Stimulated activated CD8-positive, alpha-beta memory T cell treated with anti-CD3 and anti-CD28 coated beads, Interleukin-7, amount 100 ng/mL, for 4 hours (primary cell): ENCODE measurements around the gene SCMH1.
"Not testable (repeated sequence)": the region's sequence is repeated elsewhere in the genome, so short reads cannot be mapped to it uniquely, and the experiment has no call there.

Source experiments
- DNase-seq, 2 donors: peaks; one replicate each; pipeline ENCODE4 v3.0.0-alpha.2; 2020; ENCODE audit warnings: low read depth in 2 of 2

Gene SCMH1

GRCh38 chr1:41249319-41249718, 7.2 kb upstream of the SCMH1 start:
- DNase-seq: no peak

DNA sequence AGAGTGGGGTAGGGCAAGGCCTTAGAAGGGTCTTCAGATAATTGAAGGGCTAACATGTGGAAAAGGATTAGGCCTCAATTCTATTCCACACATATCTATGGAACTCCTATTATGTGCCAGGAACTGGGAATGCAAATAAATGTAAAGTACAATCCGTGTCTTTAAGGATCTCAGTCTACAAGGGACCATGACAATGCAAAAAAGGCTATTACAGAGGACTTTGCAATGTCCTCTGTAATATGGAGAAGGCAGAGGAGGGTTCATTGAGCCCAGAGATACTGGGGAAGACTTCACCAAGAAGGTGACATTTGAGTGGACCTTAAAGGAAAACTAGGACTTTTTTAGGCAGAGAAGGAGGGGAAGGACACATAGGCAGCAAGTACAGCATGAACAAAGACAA, 4.5 kb upstream of the SCMH1 start:
- no peak for DNase-seq

- no peak for DNase-seq
Measured at GRCh38 chr1:41245659-41246058, 3.6 kb upstream of the SCMH1 start.

DNA sequence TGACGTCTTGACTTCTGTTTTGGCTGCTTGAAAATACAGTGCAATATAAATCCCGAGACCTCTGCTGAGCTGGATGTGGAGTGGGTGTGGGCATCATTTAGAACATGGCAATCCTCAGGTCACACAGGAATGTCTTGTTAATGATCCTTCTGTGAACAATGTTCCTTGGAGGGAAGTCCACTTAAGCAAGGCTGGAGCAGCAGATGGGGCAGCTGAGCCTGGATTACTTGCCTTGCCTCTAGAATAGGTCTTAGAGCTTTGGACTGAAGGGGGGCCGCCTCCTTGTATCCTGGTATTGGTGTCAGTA, 926 bp upstream of the SCMH1 start:
- DNase-seq: no peak

GRCh38 chr1:41242342-41243078, 404 bp upstream of the SCMH1 start:
- no peak for DNase-seq

DNA sequence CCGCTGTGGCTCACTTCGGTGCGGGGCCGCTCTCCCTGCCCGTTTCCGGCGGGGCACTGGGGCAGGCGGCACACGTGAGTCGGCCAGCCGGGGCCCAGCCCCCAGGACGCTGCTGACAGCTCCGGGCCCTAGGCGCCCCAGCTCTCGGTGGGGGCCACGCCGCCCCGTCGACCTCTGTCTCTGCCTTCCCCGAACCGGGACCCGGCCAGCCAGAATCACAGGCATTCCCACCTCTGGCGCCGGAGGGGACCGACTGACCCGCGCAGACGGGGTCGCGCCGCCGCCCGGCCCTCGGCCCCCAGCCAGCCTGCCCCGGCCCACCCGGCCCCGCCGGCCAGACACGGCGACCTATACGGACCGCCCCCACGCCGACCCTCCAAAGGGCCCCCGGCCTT, 755 bp downstream of the SCMH1 start:
- DNase-seq: peak in 1 of 2 donors; percentile 45

- DNase-seq: no peak
Measured at GRCh38 chr1:41240781-41241353, 1.2 kb downstream of the SCMH1 start.

- DNase-seq: no peak
Measured at GRCh38 chr1:41239988-41240610, 2.0 kb downstream of the SCMH1 start.

- no peak for DNase-seq
Measured at GRCh38 chr1:41238311-41238988, 3.7 kb downstream of the SCMH1 start.

DNA sequence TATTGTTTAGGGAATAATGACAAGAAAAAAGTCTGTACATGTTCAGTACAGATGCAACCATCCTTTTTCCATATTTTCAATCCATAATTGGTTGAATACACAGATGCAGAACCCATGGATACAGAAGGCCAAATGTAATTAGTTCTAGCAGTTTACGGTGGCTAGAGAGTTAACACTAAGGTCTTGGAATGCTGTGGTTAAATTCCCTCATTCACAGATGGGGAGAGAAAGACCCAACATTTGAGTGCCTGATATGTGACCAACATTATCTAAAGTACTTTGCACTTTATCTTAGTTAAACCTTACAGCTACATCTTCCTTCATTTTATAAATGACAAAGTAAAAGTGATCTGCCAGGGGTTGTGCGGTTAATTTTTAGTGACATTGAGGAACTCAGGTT, 5.3 kb downstream of the SCMH1 start:
- DNase-seq: no peak

- DNase-seq: no peak
Measured at GRCh38 chr1:41235893-41236292, 6.2 kb downstream of the SCMH1 start.

DNA sequence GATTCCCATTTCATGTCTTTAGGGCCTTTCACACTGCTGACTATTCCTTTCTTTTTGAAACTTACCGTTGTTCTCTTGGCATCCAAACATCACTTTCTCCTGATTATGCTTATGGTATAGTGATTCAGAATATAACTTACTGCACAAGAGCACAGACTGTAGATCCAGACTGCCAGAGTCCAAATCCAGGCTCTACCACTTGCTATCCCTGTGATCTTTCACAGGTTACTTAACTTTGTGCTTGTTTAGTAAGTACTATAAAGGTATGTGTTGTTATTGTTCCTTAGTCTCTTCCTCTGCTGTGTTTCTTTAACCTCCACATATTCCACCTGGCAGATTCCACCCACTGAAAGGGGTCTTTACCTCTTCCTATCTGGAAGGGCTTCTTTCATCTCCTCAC, 8.4 kb downstream of the SCMH1 start:
- DNase-seq: no peak

DNA sequence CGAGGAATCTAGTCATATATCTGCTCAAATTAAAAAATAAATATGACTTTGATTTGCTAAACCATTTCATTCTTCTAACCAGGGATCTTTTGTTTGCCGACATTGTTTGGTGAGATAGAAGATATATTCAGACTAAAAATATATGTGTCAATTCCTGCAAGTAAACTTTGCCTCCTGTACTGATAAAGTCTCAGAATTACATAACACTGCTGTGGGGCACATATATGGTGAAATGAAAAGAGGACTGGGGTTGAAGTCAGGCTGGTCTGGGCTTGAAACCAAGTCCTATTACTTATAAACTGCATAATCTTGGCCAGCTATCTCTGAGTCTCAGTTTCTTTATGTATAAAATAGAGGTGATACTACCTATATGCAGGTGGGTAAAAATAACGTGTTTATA, 9.8 kb downstream of the SCMH1 start:
- DNase-seq: no peak

DNA sequence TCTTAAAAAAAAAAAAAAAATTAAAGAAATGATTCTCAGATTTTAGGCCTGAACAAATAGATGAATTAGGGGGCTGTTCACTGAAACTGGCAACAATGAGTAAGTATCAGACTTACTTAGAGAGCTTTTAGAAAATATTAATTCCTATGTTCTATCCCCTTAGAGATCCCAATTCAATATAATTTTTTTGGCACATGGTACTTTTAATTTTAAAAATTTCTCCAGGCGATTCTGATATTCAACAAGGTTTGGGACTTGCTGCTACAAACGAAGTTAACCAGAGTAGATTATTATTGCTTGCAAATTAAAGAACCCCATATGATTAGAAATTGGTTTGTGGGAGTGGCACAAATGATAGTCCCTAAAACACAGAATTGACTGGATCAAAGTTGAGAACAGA, 11.4 kb downstream of the SCMH1 start:
- no peak for DNase-seq

- DNase-seq: not testable (repeated sequence)
Measured at GRCh38 chr1:41229219-41229618, 12.9 kb downstream of the SCMH1 start.

GRCh38 chr1:41226815-41227434, 15.2 kb downstream of the SCMH1 start:
- DNase-seq: no peak

DNA sequence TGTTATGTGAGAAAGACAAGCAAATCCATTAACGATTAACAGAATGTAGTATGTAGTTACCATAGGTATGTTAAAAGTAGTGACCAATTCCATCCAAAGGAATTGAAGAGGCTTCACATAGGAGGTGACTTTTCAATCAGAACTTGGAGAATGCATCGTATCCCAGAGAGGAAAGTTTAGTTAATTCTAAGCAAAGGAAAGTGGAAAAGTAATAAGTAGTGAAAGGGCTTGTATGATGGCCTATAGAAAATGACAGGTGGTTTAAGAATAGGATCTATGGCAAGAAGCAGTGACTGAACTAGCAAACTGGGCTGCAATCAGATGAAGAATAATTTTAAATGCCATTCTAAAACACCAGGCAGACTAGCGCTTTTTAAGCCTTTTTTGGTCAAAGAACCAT, 16.6 kb downstream of the SCMH1 start:
- no peak for DNase-seq

GRCh38 chr1:41222496-41222895, 19.6 kb downstream of the SCMH1 start:
- DNase-seq: no peak

- DNase-seq: no peak
Measured at GRCh38 chr1:41221995-41222394, 20.1 kb downstream of the SCMH1 start.

DNA sequence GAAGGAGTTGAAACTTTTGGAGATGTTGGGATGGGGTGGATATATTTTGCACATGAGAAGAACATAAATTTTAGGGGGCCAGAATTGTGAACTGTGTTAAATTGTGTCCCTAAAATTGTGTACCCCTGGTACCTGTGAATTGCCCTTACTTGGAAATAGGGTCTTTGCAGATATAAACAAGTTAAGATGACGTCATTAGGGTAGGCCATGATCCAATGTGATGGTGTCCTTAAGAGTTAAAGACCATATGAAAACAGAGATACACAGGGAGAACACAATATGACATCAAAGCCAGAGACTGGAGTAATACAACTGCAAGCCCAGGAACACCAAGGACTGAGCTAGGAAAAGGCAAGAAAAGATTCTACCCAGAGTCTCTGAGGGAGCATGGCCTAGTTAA, 24.0 kb downstream of the SCMH1 start:
- DNase-seq: no peak

DNA sequence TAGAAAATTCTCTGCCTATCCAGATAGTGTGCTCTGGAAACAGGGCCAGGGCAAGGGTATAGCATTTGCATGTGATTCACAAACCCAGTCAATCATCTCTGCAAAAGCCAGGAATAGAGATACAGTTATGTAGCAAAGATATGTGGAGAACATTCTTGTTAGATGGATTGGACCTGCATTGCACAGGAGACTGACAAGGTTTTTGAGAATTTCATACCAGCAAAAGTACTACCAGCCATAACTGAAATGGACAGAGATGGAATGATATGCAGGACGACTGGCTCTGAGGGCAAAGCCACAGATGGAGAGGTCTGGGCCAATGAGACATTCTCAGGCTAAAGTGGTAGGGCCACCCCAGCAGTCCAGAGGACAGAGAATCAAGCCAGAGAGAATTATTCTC, 24.7 kb downstream of the SCMH1 start:
- DNase-seq: no peak

- DNase-seq: no peak
Measured at GRCh38 chr1:41215623-41216022, 26.5 kb downstream of the SCMH1 start.

DNA sequence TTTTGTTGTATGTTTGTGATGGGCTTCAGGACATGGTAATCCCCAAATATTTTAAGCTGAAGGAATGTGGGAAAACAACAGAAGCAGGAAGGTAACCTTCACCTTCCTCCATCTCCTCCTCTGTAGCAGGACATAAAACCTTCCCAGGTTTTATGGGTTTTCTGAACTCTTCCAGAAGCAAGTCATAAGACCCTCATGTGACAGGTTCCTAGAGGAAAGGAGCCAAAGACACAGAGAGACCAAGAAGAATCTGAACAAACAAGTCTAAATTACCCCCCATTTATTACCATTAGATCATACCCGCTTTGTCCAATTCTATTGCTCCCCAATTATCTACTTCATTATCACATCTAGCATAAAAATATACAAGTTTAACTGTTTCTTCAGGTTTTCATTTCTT, 28.8 kb downstream of the SCMH1 start:
- DNase-seq: no peak
